HCT116 (cell line): ENCODE results near the gene SLC6A11. TPM values are rescaled to one million over a fixed set of nuclear protein-coding genes. Genes with fewer than 3 reads are reported as not detected.
A peak's percentile ranks its signal among the peaks of the same experiment; 100 is the strongest.

ENCODE experiments used
- ATAC-seq: fragments of 200-7000 bp; cut with Tn5 transposase; 2 replicates; pipeline ENCODE4 v1.9.1; 2020; ENCODE audit warnings: mild to moderate bottlenecking, moderate library complexity
- BruUV-seq: library from RNA; stranded (reverse); fragments of 400-500 nt; replicated peaks from 2 replicates; lab custom pipeline; 2021; lab: Mats Ljungman, UMichigan
- CTCF ChIA-PET: fragments of 300-600 bp; sonication (Branson Sonifier 250); formaldehyde crosslinking; loops from one replicate; lab custom pipeline; 2021; ENCODE audit warnings: antibody characterized with exemption; lab: Charles Lee
- POLR2A ChIA-PET: fragments of 300-600, 350-600 bp; sonication (Branson Sonifier 250); formaldehyde crosslinking; loops from one replicate; lab custom pipeline; 2021; ENCODE audit warnings: antibody characterized with exemption; lab: Charles Lee
- RAD21 ChIA-PET, 2 experiments: fragments of 300-600 bp; sonication (Branson Sonifier 250); formaldehyde crosslinking; loops; one replicate each; lab custom pipeline; 2023; ENCODE audit warnings: low total read pairs in 2 of 2; ENCODE audit not compliant: uncharacterized antibody in 2 of 2, unreplicated experiment in 2 of 2, low non-redundant PET in 1 of 2; lab: Charles Lee
- DNase-seq: peaks from one replicate; pipeline ENCODE4 v3.0.0-alpha.2; 2010; ENCODE audit warnings: low read depth, low spot score
- H2AFZ ChIP-seq: fragments of 200-600 bp; shearing (Covaris generic), sonication (generic); 2 replicates; pipeline ENCODE4 v1.6.1; 2017; ENCODE audit warnings: low read depth, mixed run types, mixed read lengths, antibody characterized with exemption, low read length; ENCODE audit not compliant: poor library complexity, severe bottlenecking
- H3K27ac ChIP-seq: 2 replicates; pipeline ENCODE4 v1.5.1; 2012; ENCODE audit warnings: low read depth, low read length
- H3K27me3 ChIP-seq: fragments of 200-600 bp; sonication (generic); 2 replicates; pipeline ENCODE4 v1.6.1; 2016; ENCODE audit warnings: mixed run types, low read length, mixed read lengths; ENCODE audit not compliant: insufficient read depth
- H3K36me3 ChIP-seq, 2 experiments: fragments of 200-500 bp in 1 of 2; fragments of 200-600 bp in 1 of 2; sonication (Bioruptor generic) in 1 of 2; sonication (generic) in 1 of 2; 2 replicates each; pipeline versions ENCODE4 v1.5.1 to v1.6.1; 2014 to 2016; ENCODE audit warnings: low read length in 2 of 2, inconsistent platforms in 1 of 2, mixed read lengths in 1 of 2, mixed run types in 1 of 2; ENCODE audit not compliant: insufficient read depth in 2 of 2, control insufficient read depth in 1 of 2
- H3K4me1 ChIP-seq, 2 experiments: fragments of 200-600 bp in 1 of 2; sonication (generic) in 1 of 2; 2 replicates each; pipeline versions ENCODE4 v1.5.1 to v1.6.1; 2012 to 2017; ENCODE audit warnings: low read length in 2 of 2, inconsistent platforms in 1 of 2, mild to moderate bottlenecking in 1 of 2, mixed read lengths in 1 of 2, mixed run types in 1 of 2, moderate library complexity in 1 of 2; ENCODE audit not compliant: insufficient read depth in 2 of 2, control insufficient read depth in 1 of 2
- H3K4me2 ChIP-seq: fragments of 200-600 bp; sonication (generic); 2 replicates; pipeline ENCODE4 v1.6.1; 2017; ENCODE audit warnings: mixed run types, low read length, mixed read lengths
- H3K4me3 ChIP-seq, 2 experiments: fragments of 200-600 bp in 1 of 2; sonication (generic) in 1 of 2; replicated peaks in 1 of 2; 2 replicates each; pipeline ENCODE4 v1.5.1; 2011 to 2016; ENCODE audit warnings: low read length in 2 of 2, control low read depth in 1 of 2, low read depth in 1 of 2, mild to moderate bottlenecking in 1 of 2, mixed read lengths in 1 of 2, mixed run types in 1 of 2
- H3K79me2 ChIP-seq: fragments of 200-600 bp; sonication (generic); 2 replicates; pipeline ENCODE4 v1.6.1; 2017; ENCODE audit warnings: mild to moderate bottlenecking, mixed run types, low read length, moderate library complexity, mixed read lengths; ENCODE audit not compliant: insufficient read depth
- H3K9ac ChIP-seq: fragments of 200-600 bp; sonication (generic); 2 replicates; pipeline ENCODE4 v1.6.1; 2016; ENCODE audit warnings: low read length, mixed read lengths
- H3K9me2 ChIP-seq: fragments of 200-600 bp; sonication (generic), shearing (Covaris generic); 2 replicates; pipeline ENCODE4 v1.6.1; 2017; ENCODE audit warnings: mixed run types, mild to moderate bottlenecking, moderate library complexity; ENCODE audit not compliant: insufficient read depth
- H3K9me3 ChIP-seq, 2 experiments: fragments of 200-500 bp in 1 of 2; fragments of 200-600 bp in 1 of 2; sonication (Bioruptor generic) in 1 of 2; sonication (generic) in 1 of 2; 2 replicates each; pipeline ENCODE4 v1.6.1; 2014 to 2017; ENCODE audit warnings: low read length in 2 of 2, mixed read lengths in 2 of 2, inconsistent platforms in 1 of 2, low read depth in 1 of 2, mild to moderate bottlenecking in 1 of 2, mixed run types in 1 of 2, moderate library complexity in 1 of 2; ENCODE audit not compliant: control insufficient read depth in 1 of 2, insufficient read depth in 1 of 2
- H4K20me1 ChIP-seq: fragments of 200-600 bp; sonication (generic), shearing (Covaris generic); 2 replicates; pipeline ENCODE4 v1.6.1; 2017; ENCODE audit warnings: mixed run types, mild to moderate bottlenecking, moderate library complexity; ENCODE audit not compliant: insufficient read depth
- CTCF ChIP-seq, 3 experiments: fragments of 200-600 bp in 1 of 3; sonication (generic) in 1 of 3; IDR thresholded peaks in 2 of 3; conservative IDR thresholded peaks in 1 of 3; 2 replicates each; pipeline ENCODE4 v1.5.1; 2012 to 2017; ENCODE audit warnings: low read depth in 2 of 3, low read length in 2 of 3, antibody characterized with exemption in 1 of 3, borderline replicate concordance in 1 of 3, control low read depth in 1 of 3, mild to moderate bottlenecking in 1 of 3, mixed read lengths in 1 of 3, mixed run types in 1 of 3, moderate library complexity in 1 of 3; ENCODE audit not compliant: insufficient read depth in 1 of 3
- EGR1 ChIP-seq: IDR thresholded peaks from 2 replicates; pipeline ENCODE4 v1.6.1; 2012; ENCODE audit warnings: low read depth
- JUND ChIP-seq: IDR thresholded peaks from 2 replicates; pipeline ENCODE4 v1.6.1; 2012
- MAX ChIP-seq: IDR thresholded peaks from 2 replicates; pipeline ENCODE4 v1.6.1; 2012
- RAD21 ChIP-seq: IDR thresholded peaks from 2 replicates; pipeline ENCODE4 v1.6.1; 2012; ENCODE audit warnings: low read depth, mild to moderate bottlenecking
- SRF ChIP-seq: IDR thresholded peaks from 2 replicates; pipeline ENCODE4 v1.6.1; 2012; ENCODE audit warnings: low read depth
- ZFX ChIP-seq: fragments of 450-650 bp; IDR thresholded peaks from 2 replicates; pipeline ENCODE4 v1.6.1; 2017
- intact Hi-C: fragments of 100-400 bp; cut with micrococcal nuclease; formaldehyde crosslinking; loops from 2 replicates; pipeline ENCODE4 v1.10.0; 2022
- total RNA-seq: library from RNA; stranded (reverse); gene quantifications from one replicate; pipeline ENCODE4 v1.2.1, GENCODE V29; 2021; ENCODE audit not compliant: unreplicated experiment

SLC6A11 gene
- total RNA-seq, 1 experiment from 2014 or later, result not detected

GRCh38 chr3:10950476-10951294 lies 134.7 kb downstream of the SLC6A11 start:
- Histone ChIP-seq H3K4me3 (peak overlapping the region; percentile 21 to 36), H4K20me1 (no peaks in the 10 kb centered on the region), H3K27me3 (peaks cover 9% of the 10 kb centered on the region; the same call in 1 of the 2 replicates), H3K9me2 (no peaks in the 10 kb centered on the region), H3K9me3 (no peaks in the 10 kb centered on the region), H3K36me3 (no peaks in the 10 kb centered on the region), H3K9ac (no peak overlapping the region), H3K79me2 (no peaks in the 10 kb centered on the region), H2AFZ (peak overlapping the region; percentile 87), H3K27ac (no peak overlapping the region), H3K4me2 (peak overlapping the region; percentile 60)
- ChIA-PET RAD21 (interaction anchor here in 1 of 2 experiments (0.7 kb wide), 1 partner anchor 109 kb away, joined by 3 read pairs; no protein-coding TSS in a partner anchor), POLR2A (no interaction called here), CTCF (interaction anchor here (0.7 to 1.6 kb wide), 5 partner anchors 9 to 192 kb away, joined by 3 to 21 read pairs (median 3); no protein-coding TSS in a partner anchor)
- peak; percentile 91 for ATAC-seq
- peak; percentile 27 for DNase-seq
- intact Hi-C loops, result loop anchor here (1.0 to 2.0 kb wide), 2 partner anchors 32 to 109 kb away; no protein-coding TSS in a partner anchor
- no TSS peak for BruUV-seq
- TF ChIP-seq MAX (no peak), CTCF (IDR thresholded peaks at IDR 0.05 in 2 of 3, conservative IDR thresholded peaks at IDR 0.05 in 1 of 3; ENCODE audit: borderline replicate concordance in 1 of 3, insufficient read depth in 1 of 3, low read depth in 2 of 3, low read length in 2 of 3) (peak; percentile 75 to 80 (median 78)), JUND (no peak), EGR1 (no peak), RAD21 (peak; percentile 63), SRF (no peak), ZFX (no peak)
- TF ChIP-seq, all 23 proteins: peak for 2
- H3K4me1 ChIP-seq, result peaks cover 0 to 5% of the 10 kb centered on the region in 2 experiments; a peak in 1 of 4 replicates
